ENCODE measurements around the gene PIGU. TPM values are rescaled to one million over a fixed set of nuclear protein-coding genes. Genes with fewer than 3 reads are reported as not detected.

The PIGU gene
- total and polyA plus RNA-seq, 9 of the 15 experiments (the other 6 are each of a cell fraction or from before 2014, with no cell fraction given): 6.5 to 100 (median 28.1) TPM

DNA sequence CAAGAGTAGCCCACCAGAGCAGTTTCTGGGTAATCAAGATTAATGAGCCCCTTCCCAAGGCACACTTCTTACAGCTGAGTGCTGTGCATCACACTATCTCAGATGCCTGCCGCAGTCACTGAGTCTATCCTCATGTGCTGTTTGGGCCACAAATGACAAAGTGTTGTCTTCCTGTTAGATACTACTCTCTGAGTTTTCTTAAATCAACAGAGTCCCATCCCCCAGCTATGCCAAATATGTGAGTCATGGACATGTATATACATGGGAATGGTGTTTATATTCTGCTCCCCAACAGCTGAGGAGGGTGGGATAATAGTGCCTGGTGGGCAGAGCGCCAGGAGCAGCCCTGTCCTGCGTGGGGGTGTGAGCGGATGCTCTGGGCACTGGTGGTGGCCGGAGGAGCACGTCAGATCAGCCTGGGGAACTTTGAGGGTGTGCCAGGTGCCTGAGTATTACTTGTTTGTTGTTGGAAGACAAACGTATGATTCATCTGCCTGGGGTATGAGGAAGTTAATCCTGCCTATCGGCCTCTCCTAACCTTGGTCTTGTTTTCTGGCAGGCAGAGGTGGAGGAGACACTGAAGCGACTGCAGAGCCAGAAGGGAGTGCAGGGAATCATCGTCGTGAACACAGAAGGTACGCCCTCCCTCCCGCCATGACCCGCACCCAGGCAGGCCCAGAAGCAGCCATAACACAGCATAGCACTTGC, 151.0 kb downstream of the PIGU start (continued):
- TF ChIP-seq, protein P1, sequence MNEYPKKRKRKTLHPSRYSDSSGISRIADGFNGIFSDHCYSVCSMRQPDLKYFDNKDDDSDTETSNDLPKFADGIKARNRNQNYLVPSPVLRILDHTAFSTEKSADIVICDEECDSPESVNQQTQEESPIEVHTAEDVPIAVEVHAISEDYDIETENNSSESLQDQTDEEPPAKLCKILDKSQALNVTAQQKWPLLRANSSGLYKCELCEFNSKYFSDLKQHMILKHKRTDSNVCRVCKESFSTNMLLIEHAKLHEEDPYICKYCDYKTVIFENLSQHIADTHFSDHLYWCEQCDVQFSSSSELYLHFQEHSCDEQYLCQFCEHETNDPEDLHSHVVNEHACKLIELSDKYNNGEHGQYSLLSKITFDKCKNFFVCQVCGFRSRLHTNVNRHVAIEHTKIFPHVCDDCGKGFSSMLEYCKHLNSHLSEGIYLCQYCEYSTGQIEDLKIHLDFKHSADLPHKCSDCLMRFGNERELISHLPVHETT (CRISPR knock-in tag; conservative IDR thresholded peaks at IDR 0.05 in 1 of 2, IDR thresholded peaks at IDR 0.05 in 1 of 2): no peak
- no peak for TF ChIP-seq BRD9 (IDR thresholded peaks at IDR 0.05; ENCODE audit: low read depth, partially characterized antibody)
- peak; percentile 55; the same call in 1 of the 2 replicates for TF ChIP-seq NFIC (IDR thresholded peaks at IDR 0.05)
- peak; percentile 19; the same call in 1 of the 2 replicates for TF ChIP-seq JUND (IDR thresholded peaks at IDR 0.05; ENCODE audit: borderline replicate concordance, low read depth, low read length)
- TF ChIP-seq JUND (tag; IDR thresholded peaks at IDR 0.05; ENCODE audit: borderline replicate concordance, low read depth, low read length): peak; percentile 53; the same call in 1 of the 3 replicates
- TF ChIP-seq HNRNPLL (IDR thresholded peaks at IDR 0.05; ENCODE audit: low read depth, low read length, poor library complexity, severe bottlenecking): no peak
- no peak for TF ChIP-seq MBD1 (CRISPR knock-in tag; IDR thresholded peaks at IDR 0.05)
- TF ChIP-seq FOXA1 (IDR thresholded peaks at IDR 0.05; ENCODE audit: borderline replicate concordance): no peak
- no peak for TF ChIP-seq ZKSCAN3 (CRISPR knock-in tag; IDR thresholded peaks at IDR 0.05)
- no peak for TF ChIP-seq ZZZ3 (IDR thresholded peaks at IDR 0.05)
- peak; percentile 92 for TF ChIP-seq FOSL1 (tag; conservative IDR thresholded peaks at IDR 0.05)
- TF ChIP-seq ATF3 (IDR thresholded peaks at IDR 0.05): peak; percentile 68
- TF ChIP-seq ATF3 (CRISPR knock-in tag; conservative IDR thresholded peaks at IDR 0.05): no peak
- TF ChIP-seq, protein P2, sequence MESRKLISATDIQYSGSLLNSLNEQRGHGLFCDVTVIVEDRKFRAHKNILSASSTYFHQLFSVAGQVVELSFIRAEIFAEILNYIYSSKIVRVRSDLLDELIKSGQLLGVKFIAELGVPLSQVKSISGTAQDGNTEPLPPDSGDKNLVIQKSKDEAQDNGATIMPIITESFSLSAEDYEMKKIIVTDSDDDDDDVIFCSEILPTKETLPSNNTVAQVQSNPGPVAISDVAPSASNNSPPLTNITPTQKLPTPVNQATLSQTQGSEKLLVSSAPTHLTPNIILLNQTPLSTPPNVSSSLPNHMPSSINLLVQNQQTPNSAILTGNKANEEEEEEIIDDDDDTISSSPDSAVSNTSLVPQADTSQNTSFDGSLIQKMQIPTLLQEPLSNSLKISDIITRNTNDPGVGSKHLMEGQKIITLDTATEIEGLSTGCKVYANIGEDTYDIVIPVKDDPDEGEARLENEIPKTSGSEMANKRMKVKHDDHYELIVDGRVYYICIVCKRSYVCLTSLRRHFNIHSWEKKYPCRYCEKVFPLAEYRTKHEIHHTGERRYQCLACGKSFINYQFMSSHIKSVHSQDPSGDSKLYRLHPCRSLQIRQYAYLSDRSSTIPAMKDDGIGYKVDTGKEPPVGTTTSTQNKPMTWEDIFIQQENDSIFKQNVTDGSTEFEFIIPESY (CRISPR knock-in tag; IDR thresholded peaks at IDR 0.05): peak; percentile 75; the same call in 1 of the 2 replicates
- TF ChIP-seq NFRKB (IDR thresholded peaks at IDR 0.05; ENCODE audit: low read depth): no peak
- TF ChIP-seq NR4A1 (CRISPR knock-in tag; IDR thresholded peaks at IDR 0.05): no peak
- no peak for TF ChIP-seq NR4A1 (tag; IDR thresholded peaks at IDR 0.05)
- TF ChIP-seq FOXA3 (CRISPR knock-in tag; conservative IDR thresholded peaks at IDR 0.05 in 1 of 2, IDR thresholded peaks at IDR 0.05 in 1 of 2): peak in 1 of 2 experiments; percentile 83; a peak in 1 of 4 replicates
- TF ChIP-seq TSC22D4 (tag; IDR thresholded peaks at IDR 0.05): no peak

All from K562 (cell line).